ENCODE measurements around the gene ALOX5AP. TPM values are rescaled to one million over a fixed set of nuclear protein-coding genes. Genes with fewer than 3 reads are reported as not detected.
A peak's percentile ranks its signal among the peaks of the same experiment; 100 is the strongest.

ALOX5AP gene
- total RNA-seq, 1 donor from 2014 or later = 50.3 TPM

DNA sequence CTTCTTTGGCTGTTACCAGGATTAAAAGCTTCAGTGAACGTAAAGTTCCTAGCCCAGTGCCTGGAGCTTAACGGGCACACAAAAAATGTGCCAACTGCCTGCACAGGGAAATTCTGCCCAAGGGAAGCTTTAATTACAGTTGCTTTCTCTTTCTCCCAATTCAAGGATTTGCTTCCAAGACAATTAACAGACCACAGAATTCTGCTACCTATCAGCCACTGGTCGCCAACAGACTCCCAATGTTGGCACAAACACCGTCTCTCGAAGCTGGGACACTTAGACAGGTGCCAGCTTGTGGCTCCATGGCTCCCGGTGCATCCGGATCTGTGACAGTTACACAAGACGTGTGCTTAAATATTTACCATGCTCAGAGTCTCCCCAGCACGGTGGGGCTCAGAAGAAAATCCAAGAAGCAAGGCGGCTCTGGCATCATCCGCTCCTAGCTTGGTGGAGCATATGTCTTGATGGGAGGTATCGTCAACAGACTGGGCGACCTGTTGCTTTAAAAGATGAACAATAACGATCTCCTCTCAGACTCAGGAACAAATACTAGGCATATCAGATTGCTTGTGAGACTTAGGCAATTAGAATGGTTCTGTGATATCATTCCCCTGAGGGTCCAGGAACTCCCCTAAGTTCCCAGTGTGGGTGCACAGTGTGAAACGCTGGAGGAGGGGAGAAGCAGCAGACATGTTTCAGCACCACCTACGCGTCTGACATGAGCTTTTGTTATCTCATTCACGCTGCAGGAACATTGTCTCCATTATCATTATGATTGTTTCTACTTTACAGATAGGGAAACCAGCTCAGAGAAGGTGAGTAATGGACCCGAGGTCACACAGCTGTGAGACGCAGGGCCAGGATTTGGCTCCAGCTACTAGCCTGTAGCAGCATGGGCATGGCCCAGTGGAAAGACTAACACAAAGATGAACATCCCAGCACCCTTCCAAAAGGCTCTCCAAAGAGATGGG is 61.6 kb downstream of the ALOX5AP start:
- no peak for DNase-seq (ENCODE audit: low spot score)

DNA sequence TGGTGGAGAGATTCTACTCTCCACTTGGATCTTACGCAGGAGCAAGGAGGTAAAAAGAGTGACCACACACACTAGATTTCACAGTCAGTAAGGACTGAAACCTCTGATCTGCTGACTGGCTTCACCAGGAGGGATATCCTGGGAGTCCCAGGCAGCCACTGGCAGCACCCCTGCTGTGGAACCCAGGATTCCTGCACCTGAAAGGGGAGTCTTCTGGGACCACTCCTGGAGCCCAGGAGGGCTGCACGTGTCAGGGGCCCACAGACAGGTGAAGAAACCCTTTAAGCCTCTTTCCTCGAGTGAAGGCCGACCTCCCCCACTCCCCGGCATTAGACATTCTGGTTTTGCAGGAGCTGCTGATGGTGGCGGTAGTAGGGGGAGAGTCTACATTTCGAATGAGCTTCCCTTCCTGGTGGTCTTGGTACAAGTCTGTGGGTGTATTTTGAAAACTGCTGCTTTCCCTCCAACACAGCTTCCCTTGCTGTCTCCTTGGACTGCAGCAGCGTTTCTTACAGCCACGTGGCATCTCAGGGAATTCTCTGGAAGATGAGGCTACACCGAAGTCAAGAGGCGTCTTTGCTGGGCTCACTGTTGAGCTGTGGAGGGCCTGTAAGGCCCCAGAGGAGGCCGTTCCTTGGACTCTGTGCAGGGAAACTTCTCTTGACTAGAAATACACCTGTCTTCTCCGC is 62.6 kb downstream of the ALOX5AP start:
- no peak for DNase-seq (ENCODE audit: low spot score)

DNA sequence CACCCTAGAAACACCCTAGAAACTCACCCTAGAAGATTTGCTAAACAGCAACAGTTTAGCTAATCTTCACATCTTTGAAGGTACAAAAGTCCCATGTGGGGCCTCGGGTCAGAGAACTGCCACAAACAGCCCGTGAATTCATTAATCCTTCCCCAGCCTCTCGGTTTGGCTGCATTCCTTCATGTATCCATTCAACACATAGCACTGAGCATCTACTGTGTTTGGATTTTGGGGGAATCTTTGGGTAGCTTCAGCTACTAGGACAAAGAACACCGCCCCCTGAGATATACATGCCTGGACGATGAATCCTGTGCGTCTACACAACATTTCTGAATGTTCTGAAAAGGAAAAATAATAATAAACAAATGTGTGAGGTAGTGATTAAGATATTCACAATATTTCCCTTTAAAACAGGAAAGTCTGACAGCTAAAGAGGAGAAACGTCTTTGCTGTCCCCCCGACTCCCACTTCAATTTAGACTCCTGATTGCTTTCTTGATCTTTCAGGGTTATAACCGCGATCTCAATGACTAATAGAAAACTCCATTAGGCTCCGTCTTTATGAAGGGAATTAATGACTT is 63.5 kb downstream of the ALOX5AP start:
- DNase-seq (ENCODE audit: low spot score) = no peak

DNA sequence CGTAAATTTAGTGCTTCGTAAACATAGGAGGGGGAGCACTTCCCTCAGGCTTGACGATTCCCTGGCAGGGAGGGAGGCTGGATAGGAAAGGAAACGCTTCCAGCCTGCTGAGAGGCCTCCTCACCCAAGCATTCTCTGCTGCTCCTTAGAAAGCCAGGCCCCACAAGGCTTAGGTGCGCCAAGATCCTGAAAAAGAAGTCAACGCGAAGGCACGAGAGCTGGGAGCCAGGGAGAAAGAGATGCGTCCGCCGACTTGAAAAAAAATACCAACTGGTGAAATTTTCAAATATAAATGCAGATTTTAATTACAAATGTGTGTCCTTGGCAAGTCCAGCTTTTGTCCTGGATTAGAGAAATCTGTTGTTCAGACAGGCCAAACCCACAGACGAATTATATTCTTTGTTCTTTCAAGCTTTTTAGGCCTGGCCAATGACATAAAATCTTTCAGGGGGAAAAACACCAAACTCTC is 64.0 kb downstream of the ALOX5AP start:
- no peak for DNase-seq (ENCODE audit: low spot score)

DNA sequence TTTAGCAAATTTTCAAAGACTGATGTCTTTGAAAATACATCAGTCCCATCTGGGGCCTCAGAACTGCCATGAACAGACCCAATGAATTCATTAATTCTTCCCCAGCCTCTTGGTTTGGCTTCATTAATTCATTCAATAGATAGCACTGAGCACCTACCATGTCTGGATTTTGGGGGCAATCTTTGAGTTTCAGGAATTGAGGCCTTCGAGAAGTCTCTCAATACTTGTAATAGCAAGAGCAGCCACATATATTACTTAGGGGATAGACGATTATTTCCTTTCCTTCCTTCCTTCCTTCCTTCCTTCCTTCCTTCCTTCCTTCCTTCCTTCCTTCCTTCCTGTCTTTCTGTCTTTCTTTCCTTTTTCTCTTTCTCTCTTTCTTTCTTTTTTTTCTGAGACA is 64.8 kb downstream of the ALOX5AP start:
- no peak for DNase-seq (ENCODE audit: low spot score)

DNA sequence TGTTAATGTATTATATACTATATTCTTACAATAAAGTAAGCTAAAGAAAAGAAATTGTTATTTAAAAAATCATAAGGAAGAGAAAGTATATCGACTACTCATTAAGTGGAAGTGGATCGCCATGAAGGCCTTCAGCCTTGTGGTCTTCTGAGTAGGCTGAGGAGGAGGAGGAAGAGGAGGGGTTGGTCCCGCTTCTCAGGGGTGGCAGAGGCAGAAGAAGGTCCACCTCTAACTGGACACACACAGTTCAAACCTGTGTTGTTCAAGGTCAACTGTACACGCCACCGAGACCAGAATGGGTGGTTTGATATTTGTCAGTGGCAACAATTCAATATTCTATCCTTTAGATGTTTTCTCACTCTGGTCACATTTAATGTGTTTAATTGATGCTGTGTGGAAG is 67.2 kb downstream of the ALOX5AP start:
- DNase-seq (ENCODE audit: low spot score) = no peak

DNA sequence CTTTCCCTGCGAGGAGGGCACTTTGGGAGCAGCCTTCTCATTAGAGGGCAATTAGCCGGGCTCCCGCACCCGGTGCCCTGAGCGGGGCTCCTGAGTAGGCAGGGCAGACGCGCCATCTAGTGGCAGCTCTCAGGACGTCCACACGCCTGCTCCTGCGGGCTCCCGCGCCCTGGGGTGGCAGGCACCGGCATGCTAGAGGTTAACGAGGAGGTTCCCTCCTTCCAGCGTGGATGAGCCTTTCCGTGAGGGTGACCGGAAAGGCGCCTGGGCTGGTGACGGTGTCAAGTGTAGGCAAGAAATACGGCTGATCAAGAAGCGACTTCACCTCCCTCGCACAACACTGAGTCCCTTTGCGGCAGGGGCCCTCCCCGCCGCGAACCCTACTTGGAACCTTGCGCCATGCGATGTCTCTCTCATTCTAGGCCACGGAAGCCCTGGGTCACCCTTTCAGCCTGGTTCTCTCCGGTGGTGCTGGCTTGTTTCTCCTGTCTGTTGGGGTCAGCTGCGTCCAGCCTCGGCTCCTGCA is 67.7 kb downstream of the ALOX5AP start:
- DNase-seq (ENCODE audit: low spot score) = peak; percentile 88

DNA sequence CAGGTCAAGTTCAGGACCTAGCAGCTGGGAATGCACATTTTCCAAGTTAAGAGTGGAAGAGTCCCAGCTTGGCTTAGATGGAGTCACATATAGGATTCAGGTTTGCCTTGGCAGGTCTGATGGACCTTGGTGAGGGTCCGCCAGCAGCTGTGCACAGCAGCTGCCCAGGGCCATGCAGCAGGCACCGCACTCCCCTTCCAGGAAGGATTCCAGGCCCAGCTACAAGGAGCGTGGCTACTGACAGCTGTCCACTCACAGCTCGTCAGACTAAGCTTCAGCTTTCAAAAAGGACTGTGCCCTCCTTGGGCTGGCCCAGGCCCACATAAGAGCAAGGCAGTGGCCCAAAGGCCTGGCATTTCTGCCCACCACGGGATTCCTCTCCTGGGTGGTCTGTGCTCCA is 68.4 kb downstream of the ALOX5AP start:
- DNase-seq (ENCODE audit: low spot score) = no peak

DNA sequence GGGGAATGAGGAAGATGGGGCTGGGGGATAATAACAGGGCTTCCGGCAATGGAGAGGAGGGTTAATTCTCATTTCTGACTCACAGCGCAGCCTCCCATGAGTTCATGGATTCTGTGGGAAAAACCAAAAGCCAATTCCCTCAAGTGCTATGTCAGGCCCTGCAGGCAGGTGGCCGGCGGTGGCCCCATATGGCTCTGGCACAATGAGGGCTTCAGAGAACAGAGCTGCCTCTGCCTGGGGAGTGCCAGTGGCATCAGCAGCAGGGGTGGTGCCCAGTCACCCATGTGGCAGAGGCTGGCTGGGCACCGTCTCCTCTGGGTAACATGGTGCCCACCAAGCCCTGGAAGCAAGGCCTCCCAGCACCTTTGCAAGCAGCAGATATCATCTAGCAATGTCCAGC is 69.1 kb downstream of the ALOX5AP start:
- DNase-seq (ENCODE audit: low spot score) = no peak

DNA sequence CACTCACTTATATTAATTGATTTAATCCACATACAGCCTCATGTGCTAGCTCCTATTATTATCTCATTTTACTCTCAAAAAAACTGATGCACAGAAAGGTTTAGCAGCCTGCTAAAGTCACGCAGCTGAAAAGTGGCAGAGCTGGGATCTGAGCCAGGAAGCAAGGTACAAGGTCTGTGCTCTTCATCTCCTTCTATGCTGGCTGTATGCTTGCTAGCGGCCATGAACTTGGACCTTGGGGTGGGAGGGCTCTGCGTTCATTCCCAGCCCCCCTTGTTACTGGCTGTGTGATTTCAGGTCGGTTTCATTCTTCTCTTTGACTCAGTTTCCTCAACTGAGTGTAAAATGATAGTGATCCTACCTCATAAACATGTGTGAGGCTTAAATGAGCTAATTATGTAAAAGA is 69.8 kb downstream of the ALOX5AP start:
- no peak for DNase-seq (ENCODE audit: low spot score)

DNA sequence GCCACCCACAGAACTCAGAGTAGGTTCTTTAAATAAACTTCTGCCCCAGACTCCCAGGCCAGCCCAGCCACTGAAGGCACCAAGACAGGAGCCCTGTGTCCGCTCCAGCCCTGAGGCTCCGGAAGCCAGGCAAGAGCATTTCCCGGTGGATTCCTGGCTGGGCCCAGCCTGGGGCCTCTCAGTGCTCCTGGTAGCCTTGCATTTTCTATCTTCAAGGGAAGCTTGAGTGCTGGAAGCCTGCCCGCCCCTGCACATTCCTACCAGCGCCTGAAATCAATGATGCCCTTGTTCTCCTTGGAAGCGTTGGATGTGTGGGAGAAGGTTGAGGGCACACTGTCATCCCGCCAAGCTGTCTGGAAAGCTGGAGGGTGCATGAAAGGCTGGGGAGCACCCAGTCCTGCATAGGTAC is 70.3 kb downstream of the ALOX5AP start:
- DNase-seq (ENCODE audit: low spot score) = peak; percentile 76

DNA sequence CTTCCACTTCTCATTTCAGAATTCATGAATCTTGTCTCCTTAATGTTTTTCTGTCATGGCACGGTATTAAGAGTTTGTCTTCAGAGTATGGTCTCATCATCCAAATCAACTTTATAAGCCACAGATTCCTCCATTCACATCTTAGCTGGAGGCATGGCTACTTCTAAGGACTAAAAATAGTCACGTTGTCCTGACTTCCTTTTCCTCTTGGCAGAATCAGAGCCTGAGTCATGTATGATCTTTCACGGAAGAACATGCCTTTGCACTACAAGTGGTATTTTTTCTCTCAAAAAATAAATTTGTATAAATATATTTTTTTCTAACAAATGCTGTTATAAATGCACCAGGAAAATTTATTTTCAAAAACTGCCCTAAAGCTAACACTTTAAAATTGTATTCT is 71.4 kb downstream of the ALOX5AP start:
- no peak for DNase-seq (ENCODE audit: low spot score)

DNA sequence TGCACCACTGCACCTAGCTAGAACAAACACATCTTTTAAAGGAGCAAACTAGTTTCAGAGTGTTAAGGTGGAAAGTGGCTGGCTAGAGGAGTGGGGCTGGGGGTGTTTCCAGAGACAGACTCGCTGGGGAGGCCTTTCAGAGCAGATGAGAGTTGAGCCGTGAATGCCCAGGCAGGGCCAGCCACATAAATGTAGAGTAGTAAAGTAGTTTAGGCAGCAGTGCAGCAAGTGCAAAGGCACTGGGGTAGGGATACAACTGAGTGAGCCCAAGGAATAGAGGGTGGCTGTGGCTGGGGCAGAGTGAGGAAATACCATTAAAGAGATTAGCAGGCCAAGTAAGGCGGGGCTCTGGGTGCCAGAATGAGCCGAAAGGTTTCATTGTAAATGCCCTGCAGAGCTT is 72.0 kb downstream of the ALOX5AP start:
- no peak for DNase-seq (ENCODE audit: low spot score)

DNA sequence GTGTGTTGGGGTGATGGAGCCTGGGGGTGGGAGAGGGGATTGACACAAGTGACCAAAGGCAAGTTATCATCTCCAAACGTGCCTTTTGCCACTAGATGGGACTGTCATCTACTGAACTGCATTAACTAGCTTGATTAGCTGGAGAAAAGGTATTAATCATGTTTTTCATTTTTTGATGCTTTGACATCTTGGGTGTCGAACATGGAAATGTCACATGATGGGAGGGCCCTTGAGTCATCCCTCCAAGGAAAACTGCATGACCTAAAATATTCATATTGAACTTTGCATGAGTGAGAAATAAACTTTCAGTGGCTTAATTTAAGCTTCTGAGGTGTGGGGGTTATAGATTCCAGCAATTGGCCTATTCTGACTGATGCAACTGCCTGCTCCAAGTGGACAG is 73.3 kb downstream of the ALOX5AP start:
- no peak for DNase-seq (ENCODE audit: low spot score)

DNA sequence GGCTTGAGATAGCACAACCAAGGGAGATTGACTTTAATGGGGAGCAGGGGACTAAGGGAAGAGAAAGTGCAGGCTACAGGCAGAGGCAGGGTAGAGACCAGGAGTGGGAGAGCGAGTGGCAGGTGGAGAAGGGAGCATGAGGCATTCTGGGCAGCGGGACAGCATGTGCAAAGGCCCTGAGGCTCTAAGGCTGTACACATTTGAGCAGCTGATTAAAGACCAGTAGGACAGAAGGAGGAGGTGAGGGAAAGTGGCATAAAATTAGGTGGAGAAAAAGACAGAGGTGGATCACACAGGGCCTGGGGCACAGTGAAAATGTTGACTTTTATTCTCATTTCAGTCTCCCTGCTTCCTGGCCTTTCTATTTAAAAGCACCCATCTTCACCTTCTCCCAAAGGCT is 74.4 kb downstream of the ALOX5AP start:
- no peak for DNase-seq (ENCODE audit: low spot score)

DNA sequence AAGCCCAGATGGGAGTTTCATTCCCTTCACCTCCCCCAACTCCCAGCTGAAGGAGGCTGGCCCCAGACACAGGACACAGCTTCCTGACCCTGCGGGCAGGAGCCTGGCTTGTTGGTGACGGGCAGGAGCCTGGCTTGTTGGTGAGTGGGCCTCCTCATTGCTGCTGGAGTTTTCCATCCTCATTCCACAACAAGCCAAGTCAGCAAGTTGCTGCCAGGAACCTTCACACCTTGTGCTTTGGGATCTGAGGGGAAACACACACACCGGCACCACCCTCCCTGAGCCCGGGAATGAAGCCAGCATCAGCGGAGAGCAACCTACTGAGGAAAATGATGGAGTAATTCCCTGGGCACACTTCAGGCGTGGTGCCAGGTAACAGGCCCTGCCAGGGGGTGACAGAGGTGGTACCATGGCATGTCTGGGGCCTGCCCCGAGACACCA is 74.9 kb downstream of the ALOX5AP start:
- no peak for DNase-seq (ENCODE audit: low spot score)

DNA sequence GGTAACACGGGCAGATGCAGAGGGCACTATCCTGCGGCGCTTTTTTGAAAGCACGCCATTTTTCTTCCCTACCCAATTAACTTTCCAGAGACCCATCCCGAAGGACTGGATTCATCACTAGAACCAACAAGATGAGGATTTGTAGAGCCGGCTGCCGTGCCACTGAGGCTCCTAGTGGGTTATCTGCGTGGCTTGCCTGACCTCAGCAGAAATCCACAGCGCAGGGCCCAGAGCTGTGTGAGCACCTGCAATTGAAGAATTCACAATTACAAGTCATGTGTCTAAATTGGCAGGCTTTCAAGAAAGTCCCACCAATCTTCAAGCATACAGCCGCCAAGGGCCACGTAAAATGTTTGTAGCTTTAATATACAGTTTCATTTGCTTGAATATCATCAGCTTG is 75.5 kb downstream of the ALOX5AP start:
- DNase-seq (ENCODE audit: low spot score) = no peak

Other genes with a start within 250 kb of the ALOX5AP start
- gene USPL1, start 117.6 kb upstream of the ALOX5AP start, total RNA-seq = 10.0 TPM
- 1.7 TPM for gene MEDAG, start 170.7 kb downstream of the ALOX5AP start, total RNA-seq
- 0.26 TPM for gene TEX26, start 197.1 kb downstream of the ALOX5AP start, total RNA-seq